GM21381 (cell line): ENCODE results near the gene CLEC11A.
"Not testable (repeated sequence)": the region's sequence is repeated elsewhere in the genome, so short reads cannot be mapped to it uniquely, and the experiment has no call there.

Experiments used
- ATAC-seq: cut with Tn5 transposase; IDR thresholded peaks from one replicate; pipeline ENCODE4 v1.9.1; 2021; ENCODE audit warnings: mild to moderate bottlenecking, moderate library complexity; ENCODE audit not compliant: unreplicated experiment

The CLEC11A gene

GRCh38 chr19:50753879-50754278 is 30.7 kb downstream of the CLEC11A start:
- ATAC-seq: no peak

GRCh38 chr19:50756244-50756643 is 33.1 kb downstream of the CLEC11A start:
- not testable (repeated sequence) for ATAC-seq

GRCh38 chr19:50757624-50758023 is 34.5 kb downstream of the CLEC11A start:
- not testable (repeated sequence) for ATAC-seq

GRCh38 chr19:50759076-50759475 is 35.9 kb downstream of the CLEC11A start:
- ATAC-seq: not testable (repeated sequence)

GRCh38 chr19:50759886-50760285 is 36.7 kb downstream of the CLEC11A start:
- ATAC-seq: no peak

GRCh38 chr19:50761501-50761900 is 38.3 kb downstream of the CLEC11A start:
- not testable (repeated sequence) for ATAC-seq

GRCh38 chr19:50763521-50763920 is 40.4 kb downstream of the CLEC11A start:
- ATAC-seq: not testable (repeated sequence)

- ATAC-seq: no peak
These were observed 41.2 kb downstream of the CLEC11A start for GRCh38 chr19:50764409-50764808.

GRCh38 chr19:50766746-50767145 is 43.6 kb downstream of the CLEC11A start:
- ATAC-seq: not testable (repeated sequence)

- ATAC-seq: not testable (repeated sequence)
These were observed 44.1 kb downstream of the CLEC11A start for GRCh38 chr19:50767263-50767662.

- ATAC-seq: no peak
These were observed 45.1 kb downstream of the CLEC11A start for GRCh38 chr19:50768277-50768676.

GRCh38 chr19:50770164-50770563 is 47.0 kb downstream of the CLEC11A start, which contains the start of gene GPR32:
Gene GPR32, plus strand, starts transcription at chr19:50770464. Its CDS starts 137 bp downstream, at chr19:50770601.
- ATAC-seq: not testable (repeated sequence)

GRCh38 chr19:50770888-50771287 is 47.7 kb downstream of the CLEC11A start:
- ATAC-seq: no peak

- no peak for ATAC-seq
These were observed 49.3 kb downstream of the CLEC11A start for GRCh38 chr19:50772476-50772875.

- ATAC-seq: not testable (repeated sequence)
These were observed 49.7 kb downstream of the CLEC11A start for GRCh38 chr19:50772912-50773311.

GRCh38 chr19:50773454-50773853 is 50.3 kb downstream of the CLEC11A start:
- ATAC-seq: not testable (repeated sequence)
